ENCODE data around the gene RPL13A. TPM values are rescaled to one million over a fixed set of nuclear protein-coding genes. Genes with fewer than 3 reads are reported as not detected.
"Not testable (repeated sequence)": the region's sequence is repeated elsewhere in the genome, so short reads cannot be mapped to it uniquely, and the experiment has no call there.

The RPL13A gene
- total RNA-seq, 1 donor from 2014 or later: 3,346 TPM

GRCh38 chr19:49447485-49448431 is 39.6 kb upstream of the RPL13A start:
- no peaks in the 10 kb centered on the region for H3K9me3 Mint-ChIP-seq
- intact Hi-C loops (cut with micrococcal nuclease): no loop called here
- no peak overlapping the region for H3K27ac Mint-ChIP-seq
- peaks cover 35% of the 10 kb centered on the region for H3K4me1 Mint-ChIP-seq (ENCODE audit: low read depth)
- H3K36me3 Mint-ChIP-seq (ENCODE audit: low read depth): peaks cover 57% of the 10 kb centered on the region
- no peak overlapping the region for H3K4me3 Mint-ChIP-seq (ENCODE audit: low read depth)
- DNase-seq (ENCODE audit: low spot score): no peak
- peaks cover under 1% of the 10 kb centered on the region for H3K27me3 Mint-ChIP-seq (ENCODE audit: low read depth)

GRCh38 chr19:49448432-49448786 is 39.0 kb upstream of the RPL13A start:
- Mint-ChIP-seq H3K4me3 (ENCODE audit: low read depth) (peak overlapping the region; percentile 46), H3K36me3 (ENCODE audit: low read depth) (peaks cover 57% of the 10 kb centered on the region), H3K4me1 (ENCODE audit: low read depth) (peaks cover 38% of the 10 kb centered on the region), H3K9me3 (no peaks in the 10 kb centered on the region), H3K27me3 (ENCODE audit: low read depth) (no peaks in the 10 kb centered on the region), H3K27ac (peak overlapping the region; percentile 5)
- no peak for DNase-seq (ENCODE audit: low spot score)
- intact Hi-C loops (cut with micrococcal nuclease): no loop called here

GRCh38 chr19:49450405-49450804 is 37.0 kb upstream of the RPL13A start:
- no peak for DNase-seq (ENCODE audit: low spot score)
- Mint-ChIP-seq H3K36me3 (ENCODE audit: low read depth) (peaks cover 52% of the 10 kb centered on the region), H3K27me3 (ENCODE audit: low read depth) (no peaks in the 10 kb centered on the region), H3K9me3 (no peaks in the 10 kb centered on the region), H3K4me3 (ENCODE audit: low read depth) (peak overlapping the region; percentile 96), H3K27ac (peak overlapping the region; percentile 100), H3K4me1 (ENCODE audit: low read depth) (peaks cover 29% of the 10 kb centered on the region)
- intact Hi-C loops (cut with micrococcal nuclease): loop anchor here (5.0 kb wide), 1 partner anchor 47 kb away; the partner anchor contains the start of gene RPS11

- DNase-seq (ENCODE audit: low spot score): peak; percentile 95
- H3K27me3 Mint-ChIP-seq (ENCODE audit: low read depth): no peaks in the 10 kb centered on the region
- peak within 1 kb of the TSS; percentile 99 for H3K4me3 Mint-ChIP-seq (ENCODE audit: low read depth)
- intact Hi-C loops (cut with micrococcal nuclease): loop anchor here (1.0 to 5.0 kb wide), 2 partner anchors 8 to 46 kb away; partner anchors contain the start of gene RPS11
- H3K4me1 Mint-ChIP-seq (ENCODE audit: low read depth): peaks cover 30% of the 10 kb centered on the region
- H3K27ac Mint-ChIP-seq: peak within 1 kb of the TSS; percentile 100
- H3K9me3 Mint-ChIP-seq: no peaks in the 10 kb centered on the region
- H3K36me3 Mint-ChIP-seq (ENCODE audit: low read depth): peaks cover 48% of the 10 kb centered on the region
Observed at GRCh38 chr19:49451430-49452181, 35.8 kb upstream of the RPL13A start, which contains the start of gene PIH1D1. Gene PIH1D1 (minus strand): TSS chr19:49451814. CDS start chr19:49451574, 240 bp downstream.

- peak; percentile 98 for DNase-seq (ENCODE audit: low spot score)
- peak within 1 kb of the TSS; percentile 99 for H3K4me3 Mint-ChIP-seq (ENCODE audit: low read depth)
- H3K9me3 Mint-ChIP-seq: no peaks in the 10 kb centered on the region
- H3K4me1 Mint-ChIP-seq (ENCODE audit: low read depth): peaks cover 29% of the 10 kb centered on the region
- intact Hi-C loops (cut with micrococcal nuclease): loop anchor here (1.0 to 5.0 kb wide), 2 partner anchors 16 to 44 kb away; partner anchors contain the start of gene RPS11
- H3K36me3 Mint-ChIP-seq (ENCODE audit: low read depth): peaks cover 44% of the 10 kb centered on the region
- H3K27ac Mint-ChIP-seq: peak within 1 kb of the TSS; percentile 100
- H3K27me3 Mint-ChIP-seq (ENCODE audit: low read depth): no peaks in the 10 kb centered on the region
Observed at GRCh38 chr19:49453013-49453756, 34.2 kb upstream of the RPL13A start, which contains the start of gene ALDH16A1. Gene ALDH16A1 (plus strand): TSS chr19:49453225. CDS start chr19:49453332, 107 bp downstream.

- H3K27ac Mint-ChIP-seq: peak overlapping the region; percentile 100
- intact Hi-C loops (cut with micrococcal nuclease): loop anchor here (1.0 to 5.0 kb wide), 2 partner anchors 16 to 44 kb away; partner anchors contain the start of gene RPS11
- H3K4me3 Mint-ChIP-seq (ENCODE audit: low read depth): peak overlapping the region; percentile 99
- H3K9me3 Mint-ChIP-seq: no peaks in the 10 kb centered on the region
- peaks cover 24% of the 10 kb centered on the region for H3K4me1 Mint-ChIP-seq (ENCODE audit: low read depth)
- H3K36me3 Mint-ChIP-seq (ENCODE audit: low read depth): peaks cover 38% of the 10 kb centered on the region
- no peak for DNase-seq (ENCODE audit: low spot score)
- no peaks in the 10 kb centered on the region for H3K27me3 Mint-ChIP-seq (ENCODE audit: low read depth)
Observed at GRCh38 chr19:49453757-49454240, 33.6 kb upstream of the RPL13A start.

GRCh38 chr19:49455773-49456172 is 31.6 kb upstream of the RPL13A start:
- H3K4me3 Mint-ChIP-seq (ENCODE audit: low read depth): no peak overlapping the region
- no peaks in the 10 kb centered on the region for H3K27me3 Mint-ChIP-seq (ENCODE audit: low read depth)
- no peak for DNase-seq (ENCODE audit: low spot score)
- H3K4me1 Mint-ChIP-seq (ENCODE audit: low read depth): peaks cover 18% of the 10 kb centered on the region
- intact Hi-C loops (cut with micrococcal nuclease): no loop called here
- peaks cover 23% of the 10 kb centered on the region for H3K36me3 Mint-ChIP-seq (ENCODE audit: low read depth)
- H3K27ac Mint-ChIP-seq: peak overlapping the region; percentile 38
- H3K9me3 Mint-ChIP-seq: no peaks in the 10 kb centered on the region

- H3K27me3 Mint-ChIP-seq (ENCODE audit: low read depth): no peaks in the 10 kb centered on the region
Observed at GRCh38 chr19:49456326-49456725, 31.1 kb upstream of the RPL13A start.

GRCh38 chr19:49458567-49458903 is 28.9 kb upstream of the RPL13A start:
- Mint-ChIP-seq H3K4me3 (ENCODE audit: low read depth) (no peak overlapping the region), H3K27ac (no peak overlapping the region), H3K27me3 (ENCODE audit: low read depth) (no peaks in the 10 kb centered on the region), H3K36me3 (ENCODE audit: low read depth) (peaks cover 16% of the 10 kb centered on the region), H3K4me1 (ENCODE audit: low read depth) (peaks cover 6% of the 10 kb centered on the region), H3K9me3 (no peaks in the 10 kb centered on the region)
- intact Hi-C loops (cut with micrococcal nuclease): no loop called here
- no peak for DNase-seq (ENCODE audit: low spot score)

More at GRCh38 chr19:49456326-49456725, 31.1 kb upstream of the RPL13A start:
- Mint-ChIP-seq H3K4me3 (ENCODE audit: low read depth) (peak overlapping the region; percentile 17), H3K27ac (peak overlapping the region; percentile 38), H3K36me3 (ENCODE audit: low read depth) (peaks cover 21% of the 10 kb centered on the region), H3K4me1 (ENCODE audit: low read depth) (peaks cover 18% of the 10 kb centered on the region), H3K9me3 (no peaks in the 10 kb centered on the region)
- intact Hi-C loops (cut with micrococcal nuclease): no loop called here
- no peak for DNase-seq (ENCODE audit: low spot score)

- no peak for DNase-seq (ENCODE audit: low spot score)
- peaks cover 6% of the 10 kb centered on the region for H3K4me1 Mint-ChIP-seq (ENCODE audit: low read depth)
- no peaks in the 10 kb centered on the region for H3K9me3 Mint-ChIP-seq
- no peak overlapping the region for H3K4me3 Mint-ChIP-seq (ENCODE audit: low read depth)
- H3K27ac Mint-ChIP-seq: no peak overlapping the region
- intact Hi-C loops (cut with micrococcal nuclease): no loop called here
- no peaks in the 10 kb centered on the region for H3K27me3 Mint-ChIP-seq (ENCODE audit: low read depth)
- H3K36me3 Mint-ChIP-seq (ENCODE audit: low read depth): peaks cover 16% of the 10 kb centered on the region
Observed at GRCh38 chr19:49459388-49459787, 28.0 kb upstream of the RPL13A start.

- H3K36me3 Mint-ChIP-seq (ENCODE audit: low read depth): peaks cover 15% of the 10 kb centered on the region
- H3K9me3 Mint-ChIP-seq; DNase-seq (ENCODE audit: low spot score); intact Hi-C loops (cut with micrococcal nuclease); H3K27ac Mint-ChIP-seq; H3K4me3 Mint-ChIP-seq (ENCODE audit: low read depth); H3K27me3 Mint-ChIP-seq (ENCODE audit: low read depth); H3K4me1 Mint-ChIP-seq (ENCODE audit: low read depth): not testable (repeated sequence)
Observed at GRCh38 chr19:49461130-49461529, 26.3 kb upstream of the RPL13A start.

GRCh38 chr19:49461656-49462055 is 25.8 kb upstream of the RPL13A start:
- H3K4me1 Mint-ChIP-seq (ENCODE audit: low read depth): no peaks in the 10 kb centered on the region
- peaks cover 13% of the 10 kb centered on the region for H3K36me3 Mint-ChIP-seq (ENCODE audit: low read depth)
- no peaks in the 10 kb centered on the region for H3K9me3 Mint-ChIP-seq
- DNase-seq (ENCODE audit: low spot score): no peak
- no peak overlapping the region for H3K27ac Mint-ChIP-seq
- intact Hi-C loops (cut with micrococcal nuclease): no loop called here
- H3K4me3 Mint-ChIP-seq (ENCODE audit: low read depth): no peak overlapping the region
- H3K27me3 Mint-ChIP-seq (ENCODE audit: low read depth): no peaks in the 10 kb centered on the region

Data from activated T-helper 2 cell treated with anti-CD3 and anti-CD28 coated beads, Interferon-gamma antibody, Interleukin-2, Interleukin-4, amounts not matched to agents 10 μg/mL and 5 μg/mL and 100 μg/mL, durations not matched to agents 14 hours and 24 hours and 36 hours (primary cell).